Stimulated activated CD4-positive, alpha-beta T cell treated with anti-CD3 and anti-CD28 coated beads, Interleukin-15, amount 100 ng/mL, for 24 hours (primary cell): ENCODE measurements around the gene OTX1.

Source experiments
- DNase-seq: peaks from one replicate; pipeline ENCODE4 v3.0.0-alpha.2; 2020

OTX1 gene

DNA sequence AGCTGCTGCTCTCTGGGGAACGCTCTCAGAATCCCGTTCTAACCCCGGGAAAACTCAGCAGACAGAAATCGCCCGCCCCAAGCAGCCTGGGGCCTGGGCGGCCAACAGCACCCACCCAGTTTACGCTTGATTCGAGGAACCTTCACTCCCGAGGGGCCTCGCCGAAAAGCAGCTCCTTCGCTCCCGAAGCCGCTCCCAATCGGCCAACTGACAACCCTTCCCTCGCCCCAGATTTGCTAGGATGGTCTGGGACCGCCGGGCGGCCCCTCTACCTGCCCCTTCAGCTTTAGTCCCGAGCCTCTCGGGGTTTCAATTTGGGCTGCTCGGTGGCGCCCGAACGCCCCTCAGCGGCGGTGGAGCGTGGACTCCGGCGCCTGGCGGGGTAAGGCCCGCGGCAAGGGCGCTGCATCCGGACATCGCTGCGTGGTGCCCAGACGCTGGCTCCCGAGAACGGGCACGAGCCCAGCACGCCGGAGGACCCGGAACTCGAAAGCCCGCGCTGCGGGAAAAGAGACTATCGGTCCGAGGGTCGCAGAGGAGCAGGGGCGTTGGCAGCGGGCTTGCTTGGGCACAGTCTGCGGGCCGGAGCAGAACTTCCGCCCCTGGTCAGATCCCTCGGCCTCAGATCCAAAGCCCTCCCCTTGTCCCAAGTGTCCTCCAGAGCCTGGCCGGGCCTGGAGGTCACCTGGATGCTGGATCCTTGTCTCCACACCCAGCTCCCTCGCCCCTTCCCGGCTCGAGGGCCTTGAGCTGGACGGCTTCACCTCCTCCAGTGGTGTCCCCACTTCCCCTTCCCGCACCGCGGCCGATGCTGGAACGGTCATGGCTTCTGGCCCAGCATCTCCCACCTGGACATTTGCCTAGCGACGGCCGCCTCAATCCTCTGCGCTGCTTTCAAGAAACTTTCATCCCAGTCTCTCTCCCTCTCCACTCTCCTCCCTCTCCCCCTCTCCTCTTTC is 3.0 kb upstream of the OTX1 start:
- peak; percentile 38 for DNase-seq

DNA sequence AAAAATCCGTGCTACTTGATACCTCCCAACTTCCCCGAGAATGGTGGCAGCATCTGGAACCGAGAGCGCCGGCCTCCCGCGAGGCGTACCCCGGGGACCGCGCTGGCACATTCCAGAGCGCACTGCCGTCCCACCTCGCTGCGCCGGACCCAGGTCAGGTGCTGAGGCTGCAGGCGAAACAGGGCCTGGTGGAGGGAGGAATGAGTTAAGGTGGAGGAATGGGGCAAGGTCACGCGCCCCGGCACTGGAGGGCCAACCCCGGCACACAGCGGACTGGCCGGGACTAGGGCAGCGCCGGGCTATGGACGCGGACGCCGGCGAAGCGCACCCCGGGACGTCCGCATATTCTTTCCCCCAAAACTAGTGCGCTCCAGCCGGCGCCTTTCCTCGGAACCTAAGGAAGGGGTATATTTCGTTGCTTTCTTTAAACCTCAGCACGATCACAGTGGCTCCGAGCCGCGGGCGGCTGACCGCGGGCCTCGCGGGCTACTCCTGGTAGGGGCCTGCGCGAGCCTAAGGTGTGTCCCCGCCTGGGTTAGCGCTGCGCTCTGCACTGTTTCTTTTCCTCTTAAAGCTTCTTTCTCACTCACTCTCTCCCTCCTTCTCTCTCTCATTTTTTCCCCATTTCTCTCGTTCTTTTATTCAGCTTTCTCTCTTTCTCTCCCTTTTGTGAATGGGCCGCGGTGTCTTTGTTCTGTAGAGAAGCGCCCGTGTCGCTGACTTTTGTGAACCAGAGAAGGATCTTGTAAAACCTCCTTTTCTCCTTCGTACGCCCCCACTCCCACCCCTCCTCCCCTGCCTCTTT is 2.1 kb upstream of the OTX1 start:
- DNase-seq, result peak; percentile 11

DNA sequence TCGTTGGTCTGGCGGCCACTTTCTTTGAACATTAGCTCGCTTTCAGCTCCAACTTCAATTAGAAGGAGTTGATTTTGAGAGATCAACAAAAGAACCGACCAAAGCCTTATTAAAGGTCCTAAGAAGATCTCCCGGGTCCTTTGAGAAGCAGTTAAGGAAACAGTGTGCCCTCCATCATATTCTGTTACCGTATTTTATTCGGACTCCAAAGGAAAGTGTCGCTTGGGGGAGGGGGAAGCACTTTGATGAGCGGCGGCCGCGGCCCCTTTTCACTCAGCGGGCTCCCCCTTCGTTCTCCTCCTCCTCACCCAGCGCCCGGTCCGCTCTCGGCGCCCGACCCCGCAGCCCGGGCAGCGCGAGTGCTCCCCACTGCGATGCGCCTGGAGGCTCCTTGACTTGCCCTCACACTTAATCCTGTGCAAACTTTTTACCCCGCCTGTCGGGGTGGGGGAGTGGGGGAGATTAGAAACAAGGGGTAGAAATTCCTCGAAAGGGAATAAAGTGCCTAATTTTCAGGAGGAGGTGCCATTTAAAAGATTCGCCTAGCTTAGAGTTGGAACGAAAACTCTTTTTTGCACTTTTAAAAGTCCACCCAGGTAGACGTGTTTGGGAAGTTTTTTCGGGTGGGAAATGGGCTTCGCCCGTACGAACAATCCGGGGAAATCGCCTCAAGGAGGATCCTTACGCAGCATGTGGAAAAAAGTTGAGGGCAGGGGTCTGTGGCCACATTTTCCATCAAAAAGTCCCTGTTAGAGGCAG is 1.2 kb upstream of the OTX1 start:
- peak; percentile 15 for DNase-seq

DNA sequence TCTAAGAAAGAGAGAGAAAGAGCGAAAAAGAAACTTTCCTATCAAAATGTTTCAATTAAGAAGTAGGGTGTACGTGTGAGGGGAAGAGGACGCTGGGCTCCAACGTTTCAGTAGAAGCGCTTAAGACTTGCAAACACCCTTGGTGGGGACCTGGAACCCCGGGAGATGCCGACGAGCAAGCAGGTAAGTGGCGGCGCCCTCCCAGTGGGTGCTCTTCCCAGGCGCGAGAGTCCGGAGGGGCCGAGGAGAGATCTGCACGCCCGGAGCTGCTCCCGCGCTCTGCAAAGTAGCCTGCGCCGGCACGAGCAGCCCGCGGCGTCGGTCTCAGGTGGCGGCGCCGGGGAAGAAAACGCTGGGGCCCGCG is 678 bp upstream of the OTX1 start:
- peak; percentile 43 for DNase-seq

DNA sequence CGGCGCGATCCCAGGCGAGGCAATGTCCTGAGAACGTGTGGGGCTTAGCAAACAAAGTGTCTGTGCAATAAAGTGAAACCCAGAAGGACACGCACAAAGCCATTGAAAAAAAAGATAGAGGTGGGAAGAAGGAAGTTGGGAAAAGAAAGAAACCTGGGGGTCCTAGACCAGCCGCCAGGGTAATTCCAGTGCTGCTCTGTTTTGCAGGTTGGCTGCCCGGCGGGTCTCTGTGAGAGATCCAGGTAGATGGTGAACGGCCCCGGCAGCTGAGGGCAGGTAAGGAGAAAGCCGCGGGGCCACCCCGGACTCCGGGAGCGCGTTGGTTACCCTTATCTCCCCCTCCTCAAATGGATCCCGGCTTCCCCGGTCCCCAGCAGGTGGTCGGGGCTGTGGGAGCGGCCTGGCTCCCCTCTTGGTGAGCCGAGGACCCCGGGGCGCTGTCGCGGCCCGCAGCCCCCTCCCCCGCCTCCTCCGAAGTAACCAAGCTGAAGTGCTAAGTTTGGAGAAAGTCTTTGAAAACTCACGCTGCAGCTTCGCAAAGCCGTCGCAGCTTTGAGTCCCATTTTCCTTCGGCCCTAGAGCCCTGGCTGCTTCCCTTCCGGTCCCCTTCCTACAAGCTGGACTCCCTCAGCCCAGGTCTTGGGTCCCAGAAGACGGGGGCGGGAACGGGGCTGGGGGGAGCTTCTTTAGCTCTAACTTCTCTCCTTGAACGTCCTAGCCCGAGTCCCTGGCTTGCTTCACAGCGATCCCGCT is 588 bp downstream of the OTX1 start:
- peak; percentile 26 for DNase-seq

DNA sequence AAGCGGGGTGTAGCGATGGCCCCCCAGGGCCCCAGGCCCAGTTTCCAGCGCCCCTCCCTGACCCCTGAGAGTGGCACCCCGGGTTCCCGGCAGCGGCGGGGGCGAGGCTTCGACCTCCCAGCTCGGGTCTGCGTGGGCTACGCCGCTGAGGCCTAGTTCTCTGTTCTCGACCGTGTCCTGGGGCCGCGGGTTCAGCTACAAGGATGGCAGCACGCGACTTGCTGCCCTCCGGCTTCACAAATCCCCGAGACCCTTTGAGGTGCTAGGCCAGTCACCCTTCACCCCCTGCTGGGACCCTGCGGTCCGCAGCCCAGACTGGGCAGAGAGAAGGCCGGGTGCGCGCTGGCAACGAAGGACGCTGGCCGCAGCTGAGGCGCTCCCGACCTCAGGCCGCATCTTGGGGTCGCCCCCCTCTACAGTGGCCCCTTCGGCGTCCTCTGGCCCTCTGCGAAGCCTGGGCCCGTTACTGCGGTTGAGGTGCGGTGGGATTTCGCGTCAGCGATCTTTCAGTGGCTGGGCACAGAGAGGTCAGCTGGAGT is 1.2 kb downstream of the OTX1 start:
- DNase-seq, result no peak

DNA sequence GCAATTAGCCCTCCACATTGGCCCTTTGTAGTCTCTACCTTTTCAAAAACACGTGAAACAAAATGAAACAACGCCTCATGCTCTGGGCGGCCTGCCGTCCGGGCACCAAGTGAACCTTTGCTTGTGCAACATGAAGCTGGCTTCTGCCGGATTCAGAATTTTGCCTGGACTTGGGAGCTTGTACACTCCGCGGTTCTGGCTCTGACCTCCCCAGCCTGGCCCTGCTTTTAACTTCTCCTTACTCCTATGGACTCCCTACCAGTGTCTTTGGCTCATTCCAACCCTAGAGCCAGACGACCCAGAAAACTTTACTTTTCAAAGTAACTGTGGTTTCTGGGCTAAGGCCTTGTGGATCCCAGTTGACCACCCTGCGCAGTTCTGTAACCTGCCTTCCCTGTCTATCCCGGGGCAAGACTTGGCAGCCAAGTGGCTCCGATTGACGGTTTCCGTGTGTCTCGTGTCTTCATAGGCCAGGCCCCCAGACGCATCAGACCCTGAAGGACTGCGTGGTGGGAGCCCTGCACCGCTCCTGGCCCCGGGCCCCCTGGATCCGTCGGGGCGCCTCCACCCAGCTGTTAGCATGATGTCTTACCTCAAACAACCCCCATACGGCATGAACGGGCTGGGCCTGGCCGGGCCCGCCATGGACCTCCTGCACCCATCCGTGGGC is 1.9 kb downstream of the OTX1 start:
- peak; percentile 15 for DNase-seq

DNA sequence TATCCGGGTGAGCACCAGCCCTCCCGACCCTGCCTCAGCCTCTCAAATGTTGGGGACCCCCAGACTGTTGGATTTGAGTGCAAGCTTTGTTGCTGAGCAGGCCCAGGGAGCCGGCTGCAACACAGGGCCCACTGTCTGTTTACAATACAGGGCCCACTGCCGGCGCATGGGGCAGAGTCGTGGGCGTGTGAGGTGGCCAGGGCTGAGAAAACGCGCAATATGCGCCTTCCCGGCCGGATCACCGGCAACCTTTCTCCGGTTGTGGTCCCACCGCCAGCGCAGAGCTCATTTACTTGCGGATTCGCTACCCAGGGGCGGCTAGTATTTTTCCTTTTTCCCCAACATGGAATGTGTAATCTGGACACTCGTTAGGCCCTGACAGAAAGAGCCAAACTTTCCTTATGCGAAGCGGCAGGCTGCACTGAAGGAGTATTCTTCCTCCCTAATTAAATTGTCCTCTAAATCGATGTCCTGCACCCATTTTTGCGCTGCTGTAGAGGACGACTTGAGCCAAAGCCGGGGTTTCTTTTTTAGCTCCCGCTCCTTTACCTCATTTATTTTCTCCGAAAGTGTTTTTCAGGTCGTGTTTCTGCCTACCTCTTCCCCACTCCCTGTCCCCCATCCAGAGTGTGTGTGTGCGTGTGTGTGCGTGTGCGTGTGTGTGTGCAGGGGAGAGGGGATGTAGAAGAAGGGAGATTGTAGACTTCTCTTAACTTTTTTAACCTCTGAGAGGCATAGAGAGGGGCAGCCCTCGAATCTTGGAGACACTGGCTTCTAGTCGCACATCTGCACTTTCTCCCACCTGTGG is 2.7 kb downstream of the OTX1 start:
- peak; percentile 7 for DNase-seq

DNA sequence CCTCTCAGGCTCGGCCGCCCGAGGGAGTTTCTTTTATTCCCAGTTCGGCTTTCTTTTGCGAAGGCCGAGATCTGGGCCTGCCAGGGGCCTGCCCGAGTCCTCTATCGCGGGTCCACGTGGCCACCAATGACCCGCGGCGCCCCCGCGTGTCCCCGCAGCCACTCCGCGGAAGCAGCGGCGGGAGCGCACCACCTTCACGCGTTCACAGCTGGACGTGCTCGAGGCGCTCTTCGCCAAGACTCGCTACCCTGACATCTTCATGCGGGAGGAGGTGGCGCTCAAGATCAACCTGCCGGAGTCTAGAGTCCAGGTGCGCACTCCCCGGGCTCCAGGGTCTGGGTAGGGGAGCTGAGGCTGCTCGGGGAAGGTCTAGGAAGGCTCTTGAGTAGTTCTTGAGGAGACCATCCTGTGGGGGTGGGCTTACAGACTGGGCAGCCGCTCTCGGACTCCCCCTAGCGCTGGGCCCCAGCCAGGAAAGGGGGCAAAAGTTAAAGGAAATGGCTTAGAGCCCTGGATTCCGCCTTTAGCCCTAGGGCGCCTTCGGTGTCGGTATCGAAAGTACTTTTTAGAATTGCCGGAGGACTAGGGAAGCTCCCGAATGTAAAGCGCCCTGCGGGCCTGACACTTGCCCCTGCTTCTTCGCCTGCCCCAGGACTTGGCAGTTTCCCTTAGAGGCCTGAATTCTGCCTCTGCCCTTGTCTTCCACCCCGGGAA is 3.4 kb downstream of the OTX1 start:
- DNase-seq, result peak; percentile 49

DNA sequence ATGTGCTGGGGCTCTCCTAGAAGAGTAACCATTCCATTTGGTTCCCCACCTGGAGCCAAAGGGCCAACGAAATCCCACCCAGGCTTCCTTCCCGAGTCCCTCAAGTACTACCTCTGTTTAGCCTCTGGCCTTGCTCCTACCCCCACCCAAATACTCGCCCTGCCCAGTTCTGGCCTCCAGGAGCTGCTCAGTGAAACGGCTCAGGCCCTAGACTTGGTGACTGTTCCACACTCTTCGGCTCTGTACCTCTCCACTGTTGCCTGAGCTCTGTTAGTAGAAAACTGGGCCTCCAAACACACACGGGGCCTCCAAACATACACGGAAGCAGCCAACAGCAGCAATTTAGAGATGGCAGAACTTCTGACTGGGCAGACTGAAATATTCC is 4.2 kb downstream of the OTX1 start:
- peak; percentile 7 for DNase-seq

DNA sequence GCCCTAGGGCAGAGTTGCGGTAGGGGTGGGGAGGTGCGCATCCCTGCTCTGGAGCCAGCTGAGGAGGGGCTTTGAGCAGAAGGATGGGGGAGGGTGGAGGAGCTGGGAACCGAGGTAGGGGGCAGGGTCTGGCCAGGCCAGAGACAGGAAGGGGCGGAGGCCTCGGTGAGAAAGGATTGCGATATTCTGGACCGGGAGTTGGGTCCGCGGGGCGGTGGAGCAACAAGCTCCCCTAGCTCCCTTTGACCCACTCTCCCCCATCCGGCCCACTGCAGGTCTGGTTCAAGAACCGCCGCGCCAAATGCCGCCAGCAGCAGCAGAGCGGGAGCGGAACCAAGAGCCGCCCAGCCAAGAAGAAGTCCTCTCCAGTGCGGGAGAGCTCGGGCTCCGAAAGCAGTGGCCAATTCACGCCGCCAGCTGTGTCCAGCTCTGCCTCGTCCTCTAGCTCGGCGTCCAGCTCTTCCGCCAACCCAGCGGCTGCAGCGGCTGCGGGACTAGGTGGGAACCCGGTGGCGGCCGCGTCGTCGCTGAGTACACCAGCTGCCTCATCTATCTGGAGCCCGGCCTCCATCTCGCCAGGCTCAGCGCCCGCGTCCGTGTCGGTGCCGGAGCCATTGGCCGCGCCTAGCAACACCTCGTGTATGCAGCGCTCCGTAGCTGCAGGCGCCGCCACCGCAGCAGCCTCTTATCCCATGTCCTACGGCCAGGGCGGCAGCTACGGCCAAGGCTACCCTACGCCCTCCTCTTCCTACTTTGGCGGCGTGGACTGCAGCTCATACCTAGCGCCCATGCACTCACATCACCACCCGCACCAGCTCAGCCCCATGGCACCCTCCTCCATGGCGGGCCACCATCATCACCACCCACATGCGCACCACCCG is 4.8 kb downstream of the OTX1 start:
- peak; percentile 37 for DNase-seq

DNA sequence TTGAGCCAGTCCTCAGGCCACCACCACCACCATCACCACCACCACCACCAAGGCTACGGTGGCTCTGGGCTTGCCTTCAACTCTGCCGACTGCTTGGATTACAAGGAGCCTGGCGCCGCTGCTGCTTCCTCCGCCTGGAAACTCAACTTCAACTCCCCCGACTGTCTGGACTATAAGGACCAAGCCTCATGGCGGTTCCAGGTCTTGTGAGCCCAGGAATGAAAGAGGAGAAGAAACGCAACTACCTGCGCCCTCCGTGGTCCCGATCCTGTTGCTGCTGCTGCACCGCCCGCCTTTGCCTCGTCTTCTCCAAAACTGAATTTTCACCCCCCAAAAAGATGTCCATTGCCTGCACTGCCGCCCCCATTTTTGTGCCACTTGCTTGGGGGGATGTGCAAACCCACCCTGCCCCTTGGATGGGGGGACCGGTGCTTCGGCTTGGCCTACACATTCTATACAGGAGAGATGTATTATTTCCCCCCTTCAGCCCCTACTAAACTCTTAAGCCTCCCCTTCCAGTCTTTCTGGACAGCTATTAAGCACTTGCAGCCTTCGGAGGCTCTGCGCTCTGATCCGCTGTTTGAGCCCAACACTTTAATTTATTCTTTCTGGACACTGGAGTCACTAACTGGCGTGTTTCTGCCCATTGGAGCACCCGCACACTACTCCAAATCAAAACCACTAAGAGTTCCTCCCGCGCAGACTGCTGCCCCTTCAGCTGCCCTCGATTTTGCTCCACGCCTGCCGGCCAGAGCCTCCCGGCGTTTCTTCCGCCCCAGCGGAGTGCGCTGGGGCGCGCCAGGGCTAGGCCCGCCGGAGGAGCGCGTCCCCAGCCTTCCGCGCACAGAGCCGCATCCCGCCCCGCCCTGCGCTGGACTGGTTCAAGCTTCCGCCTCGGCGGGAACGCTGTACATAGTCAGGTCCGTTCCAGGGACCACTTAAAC is 5.7 kb downstream of the OTX1 start:
- DNase-seq, result peak; percentile 58

DNA sequence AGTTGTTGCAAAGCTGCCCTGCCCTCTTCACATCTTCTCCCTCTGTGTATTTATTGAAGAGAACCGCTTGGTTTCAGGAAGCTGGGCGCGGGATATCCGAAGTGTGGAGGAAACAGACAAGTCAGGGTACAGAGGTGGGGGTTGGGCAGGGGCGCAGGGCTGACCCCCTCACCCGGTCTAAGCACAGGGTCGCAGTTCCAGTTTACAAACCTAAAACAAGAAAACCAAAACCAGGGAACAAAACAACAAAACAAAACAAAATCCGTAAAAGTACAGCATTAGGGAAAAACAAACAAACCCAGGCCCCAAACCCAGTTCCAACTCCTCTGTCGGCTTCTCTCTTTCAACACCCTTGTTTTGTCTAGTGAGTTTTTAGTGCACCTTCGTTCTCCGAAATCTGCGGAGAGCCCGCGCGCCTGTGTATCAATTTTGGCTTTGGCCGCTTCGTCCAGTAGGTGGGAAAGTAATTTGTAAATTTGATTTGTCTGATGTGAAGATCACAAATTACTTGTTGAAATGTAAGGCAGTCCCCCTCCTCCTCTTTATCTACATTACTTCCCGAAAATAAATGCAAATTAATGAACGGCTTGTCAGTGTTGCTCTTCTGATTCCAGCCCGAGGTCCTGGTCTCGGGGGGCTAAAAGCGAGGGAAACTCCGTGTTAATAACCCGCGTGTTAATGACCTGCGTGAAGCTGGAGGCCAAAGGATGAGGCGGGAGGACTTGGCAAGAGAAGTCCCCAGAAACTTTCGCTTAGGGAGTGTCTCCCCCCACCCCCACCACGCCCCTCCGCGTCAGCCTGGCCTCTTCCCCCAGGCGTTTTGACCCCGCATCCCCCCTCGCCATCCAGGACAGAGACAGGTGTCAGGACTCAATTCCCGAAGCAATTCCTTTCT is 6.9 kb downstream of the OTX1 start:
- peak; percentile 8 for DNase-seq

DNA sequence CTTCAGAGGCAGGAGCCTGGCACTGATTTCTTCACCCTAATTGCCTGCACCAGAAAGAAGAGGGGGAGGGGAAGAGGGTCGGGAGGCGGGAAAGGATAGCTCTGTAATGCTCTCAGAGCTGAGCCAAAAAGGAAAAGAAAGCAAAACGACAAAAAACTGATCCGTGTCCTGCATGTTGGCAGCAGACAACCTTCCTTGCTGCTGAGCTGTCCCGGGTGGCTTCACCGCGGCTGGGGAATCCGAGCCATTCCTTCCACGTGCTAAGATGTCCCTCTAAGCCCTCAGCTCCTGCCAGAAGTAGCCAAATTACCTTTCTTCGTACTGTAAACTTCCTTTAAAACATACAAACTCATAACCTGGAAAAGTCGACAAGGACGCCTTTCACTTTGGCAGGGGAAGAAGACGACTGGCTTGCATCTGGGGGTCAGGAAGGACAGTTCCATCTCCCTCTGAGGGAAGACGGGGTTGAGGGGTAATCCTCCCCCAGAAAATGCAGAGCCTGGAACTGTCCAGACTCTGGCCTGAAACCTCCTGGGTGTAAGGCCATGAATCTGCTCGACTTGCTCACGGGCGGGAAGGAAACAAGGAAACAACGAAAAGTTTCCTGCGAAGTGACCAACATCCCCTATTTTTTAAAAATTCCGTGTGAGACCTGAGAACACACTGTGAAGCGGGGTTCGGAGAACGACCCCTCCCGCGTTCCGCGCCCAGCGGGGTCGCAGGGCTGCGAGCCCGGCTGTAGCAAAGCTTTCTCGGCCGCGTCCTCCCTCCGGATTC is 7.7 kb downstream of the OTX1 start:
- DNase-seq, result peak; percentile 14

DNA sequence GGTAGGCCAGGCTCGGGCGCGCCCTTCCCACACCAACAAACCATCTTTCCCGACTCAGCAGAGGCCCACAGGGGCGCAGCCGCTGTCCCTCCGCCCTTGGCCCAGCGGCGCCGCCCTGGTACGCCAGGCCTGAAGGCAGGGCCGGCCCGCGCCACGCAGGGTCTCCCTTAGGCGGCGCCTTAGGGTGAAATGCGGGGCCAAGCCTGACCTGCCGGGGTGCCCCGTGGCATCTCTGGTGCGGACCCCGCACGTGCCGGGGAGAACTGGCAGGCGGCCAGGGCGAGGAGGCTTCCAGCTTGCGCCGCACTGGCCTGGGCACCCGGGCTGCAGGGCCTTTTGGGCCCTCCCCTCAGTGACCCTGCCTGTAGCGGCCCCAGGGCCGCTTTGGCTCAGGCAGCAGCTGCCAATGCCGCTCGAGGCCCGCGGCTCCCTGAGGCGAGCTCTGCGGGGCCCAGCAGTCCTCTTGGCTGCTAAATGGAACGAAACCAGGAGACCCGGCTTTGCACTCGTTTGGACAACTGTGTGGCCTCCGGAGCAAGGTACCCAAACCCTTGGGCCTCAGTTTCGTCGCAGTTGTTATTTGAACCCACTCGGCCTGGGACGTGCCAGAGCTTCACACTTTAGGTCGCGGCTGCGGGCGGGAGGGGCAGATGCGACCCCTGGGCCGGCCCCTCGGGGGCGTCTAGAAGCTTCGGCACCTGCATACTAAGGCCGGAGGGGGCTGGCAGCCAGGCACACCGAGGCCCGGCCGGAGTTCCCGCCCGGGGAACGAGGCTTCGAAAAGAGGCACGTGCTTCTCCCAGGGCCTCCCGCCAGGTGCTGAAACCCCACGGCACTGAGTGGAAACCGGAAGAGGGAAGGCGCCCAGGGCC is 8.5 kb downstream of the OTX1 start:
- DNase-seq, result peak; percentile 14
